ENCODE results near the gene MALAT1.
A peak's percentile ranks its signal among the peaks of the same experiment; 100 is the strongest.
"Not testable (repeated sequence)": the region's sequence is repeated elsewhere in the genome, so short reads cannot be mapped to it uniquely, and the experiment has no call there.

MALAT1 gene

DNA sequence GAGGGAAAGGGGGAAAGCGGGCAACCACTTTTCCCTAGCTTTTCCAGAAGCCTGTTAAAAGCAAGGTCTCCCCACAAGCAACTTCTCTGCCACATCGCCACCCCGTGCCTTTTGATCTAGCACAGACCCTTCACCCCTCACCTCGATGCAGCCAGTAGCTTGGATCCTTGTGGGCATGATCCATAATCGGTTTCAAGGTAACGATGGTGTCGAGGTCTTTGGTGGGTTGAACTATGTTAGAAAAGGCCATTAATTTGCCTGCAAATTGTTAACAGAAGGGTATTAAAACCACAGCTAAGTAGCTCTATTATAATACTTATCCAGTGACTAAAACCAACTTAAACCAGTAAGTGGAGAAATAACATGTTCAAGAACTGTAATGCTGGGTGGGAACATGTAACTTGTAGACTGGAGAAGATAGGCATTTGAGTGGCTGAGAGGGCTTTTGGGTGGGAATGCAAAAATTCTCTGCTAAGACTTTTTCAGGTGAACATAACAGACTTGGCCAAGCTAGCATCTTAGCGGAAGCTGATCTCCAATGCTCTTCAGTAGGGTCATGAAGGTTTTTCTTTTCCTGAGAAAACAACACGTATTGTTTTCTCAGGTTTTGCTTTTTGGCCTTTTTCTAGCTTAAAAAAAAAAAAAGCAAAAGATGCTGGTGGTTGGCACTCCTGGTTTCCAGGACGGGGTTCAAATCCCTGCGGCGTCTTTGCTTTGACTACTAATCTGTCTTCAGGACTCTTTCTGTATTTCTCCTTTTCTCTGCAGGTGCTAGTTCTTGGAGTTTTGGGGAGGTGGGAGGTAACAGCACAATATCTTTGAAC lies 6.8 kb downstream of the MALAT1 start:
- DNase-seq (ENCODE audit: low read depth), result peak; percentile 62
- TF ChIP-seq, protein P1, sequence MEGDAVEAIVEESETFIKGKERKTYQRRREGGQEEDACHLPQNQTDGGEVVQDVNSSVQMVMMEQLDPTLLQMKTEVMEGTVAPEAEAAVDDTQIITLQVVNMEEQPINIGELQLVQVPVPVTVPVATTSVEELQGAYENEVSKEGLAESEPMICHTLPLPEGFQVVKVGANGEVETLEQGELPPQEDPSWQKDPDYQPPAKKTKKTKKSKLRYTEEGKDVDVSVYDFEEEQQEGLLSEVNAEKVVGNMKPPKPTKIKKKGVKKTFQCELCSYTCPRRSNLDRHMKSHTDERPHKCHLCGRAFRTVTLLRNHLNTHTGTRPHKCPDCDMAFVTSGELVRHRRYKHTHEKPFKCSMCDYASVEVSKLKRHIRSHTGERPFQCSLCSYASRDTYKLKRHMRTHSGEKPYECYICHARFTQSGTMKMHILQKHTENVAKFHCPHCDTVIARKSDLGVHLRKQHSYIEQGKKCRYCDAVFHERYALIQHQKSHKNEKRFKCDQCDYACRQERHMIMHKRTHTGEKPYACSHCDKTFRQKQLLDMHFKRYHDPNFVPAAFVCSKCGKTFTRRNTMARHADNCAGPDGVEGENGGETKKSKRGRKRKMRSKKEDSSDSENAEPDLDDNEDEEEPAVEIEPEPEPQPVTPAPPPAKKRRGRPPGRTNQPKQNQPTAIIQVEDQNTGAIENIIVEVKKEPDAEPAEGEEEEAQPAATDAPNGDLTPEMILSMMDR (conservative IDR thresholded peaks at IDR 0.05; ENCODE audit: low read depth, low read length), result no peak
- H3K4me3 ChIP-seq (ENCODE audit: low read depth, low read length), result peak overlapping the region; percentile 80

DNA sequence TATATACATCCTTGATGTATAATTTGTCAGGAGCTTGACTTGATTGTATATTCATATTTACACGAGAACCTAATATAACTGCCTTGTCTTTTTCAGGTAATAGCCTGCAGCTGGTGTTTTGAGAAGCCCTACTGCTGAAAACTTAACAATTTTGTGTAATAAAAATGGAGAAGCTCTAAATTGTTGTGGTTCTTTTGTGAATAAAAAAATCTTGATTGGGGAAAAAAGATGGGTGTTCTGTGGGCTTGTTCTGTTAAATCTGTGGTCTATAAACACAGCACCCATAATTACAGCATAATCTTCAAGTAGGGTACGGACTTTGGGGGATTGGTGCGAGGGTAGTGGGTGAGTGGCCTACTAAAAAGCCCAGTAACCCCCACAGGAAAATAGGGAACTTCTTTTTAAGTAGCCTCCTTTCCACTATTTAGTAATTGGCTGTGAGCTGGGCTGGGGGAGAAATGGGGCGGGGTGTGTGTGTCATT lies 7.5 kb downstream of the MALAT1 start:
- TF ChIP-seq, protein P1 (conservative IDR thresholded peaks at IDR 0.05; ENCODE audit: low read depth, low read length), result no peak
- peak overlapping the region; percentile 80 for H3K4me3 ChIP-seq (ENCODE audit: low read depth, low read length)
- no peak for DNase-seq (ENCODE audit: low read depth)

DNA sequence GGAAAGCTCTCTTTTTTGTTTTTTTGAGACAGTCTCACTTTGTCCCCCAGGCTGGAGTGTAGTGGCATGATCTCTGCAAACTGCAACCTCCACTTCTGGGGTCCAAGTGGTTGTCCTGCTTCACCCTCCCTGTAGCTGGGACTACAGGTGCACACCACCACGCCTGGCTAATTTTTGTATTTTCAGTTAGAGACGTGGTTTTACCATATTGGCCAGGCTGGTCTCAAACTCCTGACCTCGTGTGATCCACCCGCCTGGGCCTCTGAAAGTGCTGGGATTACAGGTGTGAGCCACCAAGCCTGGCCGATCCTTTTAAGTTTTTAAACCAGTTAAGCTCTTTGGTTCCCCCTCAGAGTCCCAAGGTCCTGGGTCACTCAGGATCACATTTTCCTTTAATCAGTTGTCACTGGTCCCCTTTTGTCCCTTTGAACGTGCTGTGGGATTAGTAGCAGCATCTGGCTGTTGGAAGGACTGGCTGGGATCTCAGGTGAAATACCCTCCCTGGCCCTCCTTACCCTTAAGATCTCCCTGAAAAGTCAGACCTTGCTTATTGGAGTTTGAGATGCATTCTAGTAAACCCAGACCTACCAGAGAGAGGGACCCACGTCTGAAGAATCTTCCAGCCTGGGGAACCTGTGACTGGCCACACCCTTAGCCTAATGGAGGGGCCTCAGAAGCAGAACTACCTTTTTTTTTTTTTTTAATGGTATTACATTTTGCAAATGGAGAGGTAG lies 8.1 kb downstream of the MALAT1 start:
- DNase-seq (ENCODE audit: low read depth), result peak; percentile 94
- peak overlapping the region; percentile 80 for H3K4me3 ChIP-seq (ENCODE audit: low read depth, low read length)
- TF ChIP-seq, protein P1 (conservative IDR thresholded peaks at IDR 0.05; ENCODE audit: low read depth, low read length), result no peak

DNA sequence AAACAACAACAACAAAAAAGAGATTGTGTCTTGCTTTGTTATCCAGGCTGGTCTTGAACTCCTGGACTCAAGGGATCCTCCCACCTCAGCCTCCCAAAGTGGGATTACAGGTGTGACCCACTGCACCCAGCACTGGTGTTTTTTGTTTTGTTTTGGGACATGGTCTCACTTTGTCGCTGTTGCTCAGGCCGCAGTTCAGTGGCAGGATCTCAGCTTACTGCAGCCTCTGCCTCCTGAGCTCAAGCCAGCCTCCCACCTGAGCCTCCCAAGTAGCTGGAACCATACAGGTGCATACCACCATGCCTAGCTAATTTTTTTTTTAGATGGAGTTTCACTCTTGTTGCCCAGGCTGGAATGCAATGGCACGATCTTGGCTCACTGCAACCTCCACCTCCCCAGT lies 13.5 kb downstream of the MALAT1 start:
- not testable (repeated sequence) for H3K4me3 ChIP-seq (ENCODE audit: low read depth, low read length); DNase-seq (ENCODE audit: low read depth)

DNA sequence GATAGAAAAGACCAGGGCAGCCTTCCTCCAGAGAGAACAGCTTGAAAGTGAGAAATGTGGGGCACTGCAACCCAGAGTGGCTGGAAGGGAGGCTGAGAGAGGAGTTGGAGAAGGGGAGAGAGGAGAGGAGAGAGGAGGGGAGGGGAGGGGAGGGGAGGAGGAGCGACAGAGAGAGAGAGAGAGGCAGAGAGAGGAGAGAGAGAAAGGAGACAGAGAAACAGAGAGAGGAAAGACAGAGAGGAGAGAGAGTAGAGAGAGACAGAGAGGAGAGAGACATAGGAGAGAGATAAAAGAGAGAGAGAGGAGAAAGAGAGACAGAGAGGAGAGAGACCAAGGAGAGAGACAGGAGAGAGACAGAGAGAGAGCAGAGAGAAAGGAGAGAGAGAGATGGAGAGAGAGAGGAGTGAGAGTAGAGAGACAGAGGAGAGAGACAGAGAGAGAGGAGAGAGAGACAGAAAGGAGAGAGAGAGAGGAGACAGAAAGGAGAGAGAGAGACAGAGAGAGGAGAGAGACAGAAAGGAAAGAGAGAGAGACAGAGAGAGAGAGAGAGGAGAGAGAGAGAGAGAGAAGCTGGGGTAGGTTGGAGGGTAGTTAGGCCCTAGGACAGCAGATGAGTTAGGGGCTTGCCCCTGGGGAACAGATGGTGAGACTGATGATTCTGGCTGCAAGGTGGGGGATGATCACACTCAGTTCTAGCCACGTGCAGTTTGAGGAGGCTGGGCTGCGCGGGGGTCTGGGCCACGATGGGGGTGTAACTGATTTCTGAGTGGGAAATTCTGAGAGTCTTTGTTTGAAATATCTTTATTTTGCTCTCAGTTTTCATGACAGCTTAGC lies 17.5 kb downstream of the MALAT1 start:
- no peak overlapping the region for H3K4me3 ChIP-seq (ENCODE audit: low read depth, low read length)
- DNase-seq (ENCODE audit: low read depth), result no peak
- TF ChIP-seq, protein P1 (conservative IDR thresholded peaks at IDR 0.05; ENCODE audit: low read depth, low read length), result no peak

DNA sequence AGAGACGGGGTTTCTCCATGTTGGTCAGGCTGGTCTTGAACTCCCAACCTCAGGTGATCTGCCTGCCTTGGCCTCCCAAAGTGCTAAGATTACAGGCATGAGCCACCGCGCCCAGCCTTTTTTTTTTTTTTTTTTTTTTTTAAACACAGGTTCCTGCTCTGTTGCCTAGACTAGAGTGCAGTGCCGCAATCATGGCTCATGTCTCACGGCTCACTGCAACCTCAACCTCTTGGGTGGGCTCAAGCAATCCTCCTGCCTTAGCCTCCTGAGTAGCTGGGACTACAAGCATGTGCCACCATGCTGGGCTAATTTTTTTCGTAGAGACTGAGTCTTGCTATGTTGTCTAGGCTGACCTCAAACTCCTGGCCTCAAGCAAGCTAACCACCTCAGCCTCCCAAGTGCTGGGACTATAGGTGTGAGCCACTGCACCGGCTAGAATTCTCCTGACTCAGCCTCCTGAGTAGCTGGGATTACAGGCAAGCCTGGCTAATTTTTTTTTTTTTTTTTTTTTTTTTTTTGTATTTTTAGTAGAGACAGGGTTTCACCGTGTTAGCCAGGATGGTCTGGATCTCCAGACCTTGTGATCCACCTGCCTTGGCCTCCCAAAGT lies 20.2 kb downstream of the MALAT1 start:
- H3K4me3 ChIP-seq (ENCODE audit: low read depth, low read length); DNase-seq (ENCODE audit: low read depth): not testable (repeated sequence)

DNA sequence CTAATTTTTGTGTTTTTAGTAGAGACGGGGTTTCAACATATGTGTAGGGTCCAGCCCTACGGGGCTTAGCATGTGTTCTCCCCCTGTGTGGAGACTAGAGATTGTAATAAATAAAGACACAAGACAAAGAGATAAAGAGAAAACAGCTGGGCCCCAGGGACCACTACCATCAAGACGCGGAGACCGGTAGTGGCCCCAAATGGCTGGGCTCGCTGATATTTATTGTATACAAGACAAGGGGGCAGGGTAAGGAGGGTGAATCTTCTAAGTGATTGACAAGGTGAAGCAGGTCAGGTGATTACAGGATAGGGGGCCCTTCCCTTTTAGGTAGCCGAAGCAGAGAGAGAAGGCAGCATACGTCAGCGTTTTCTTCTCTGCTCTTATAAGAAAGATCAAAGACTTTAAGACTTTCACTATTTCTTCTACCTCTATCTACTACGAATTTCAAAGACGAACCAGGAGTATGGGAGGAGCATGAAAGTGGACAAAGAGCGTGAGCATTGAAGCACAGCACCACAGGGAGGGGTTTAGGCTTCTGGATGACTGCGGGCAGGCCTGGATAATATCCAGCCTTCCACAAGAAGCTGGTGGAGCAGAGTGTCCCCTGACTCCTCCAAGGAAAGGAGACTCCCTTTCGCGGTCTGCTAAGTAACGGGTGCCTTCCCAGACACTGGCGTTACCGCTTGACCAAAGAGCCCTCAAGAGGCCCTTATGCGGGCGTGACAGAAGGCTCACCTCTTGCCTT lies 23.1 kb downstream of the MALAT1 start:
- not testable (repeated sequence) for H3K4me3 ChIP-seq (ENCODE audit: low read depth, low read length); DNase-seq (ENCODE audit: low read depth)

DNA sequence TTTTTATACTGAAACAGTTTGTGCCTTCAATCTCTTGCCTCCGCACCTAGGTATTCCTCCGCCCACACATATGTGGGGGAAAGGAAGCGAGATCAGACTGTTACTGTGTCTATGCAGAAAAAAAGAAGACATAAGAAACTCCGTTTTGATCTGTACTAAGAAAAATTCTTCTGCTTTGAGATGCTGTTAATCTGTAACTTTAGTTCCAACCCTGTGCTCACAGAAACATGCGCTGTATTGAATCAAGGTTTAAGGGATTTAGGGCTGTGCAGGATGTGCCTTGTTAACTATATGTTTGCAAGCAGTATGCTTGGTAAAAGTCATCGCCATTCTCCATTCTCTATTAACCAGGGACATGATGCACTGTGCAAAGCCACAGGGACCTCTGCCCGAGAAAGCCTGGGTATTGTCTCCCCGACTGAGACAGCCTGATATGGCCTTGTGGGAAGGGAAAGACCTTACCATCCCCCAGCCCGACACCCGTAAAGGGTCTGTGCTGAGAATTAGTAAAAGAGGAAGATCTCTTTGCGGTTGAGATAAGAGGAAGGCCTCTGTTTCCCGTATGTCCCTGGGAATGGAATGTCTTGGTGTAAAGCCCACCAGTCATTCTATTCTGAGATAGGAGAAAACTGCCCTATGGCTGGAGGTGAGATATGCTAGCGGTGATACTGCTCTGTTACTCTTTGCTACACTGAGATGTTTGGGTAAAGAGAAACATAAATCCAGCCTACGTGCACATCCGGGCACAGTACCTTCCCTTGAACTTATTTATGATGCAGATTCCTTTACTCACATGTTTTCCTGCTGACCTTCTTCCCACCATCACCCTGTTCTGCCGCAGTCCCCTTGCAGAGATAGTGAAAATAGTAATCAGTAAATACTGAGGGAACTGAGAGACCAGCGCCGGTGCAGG lies 24.1 kb downstream of the MALAT1 start:
- DNase-seq (ENCODE audit: low read depth), result not testable (repeated sequence)

DNA sequence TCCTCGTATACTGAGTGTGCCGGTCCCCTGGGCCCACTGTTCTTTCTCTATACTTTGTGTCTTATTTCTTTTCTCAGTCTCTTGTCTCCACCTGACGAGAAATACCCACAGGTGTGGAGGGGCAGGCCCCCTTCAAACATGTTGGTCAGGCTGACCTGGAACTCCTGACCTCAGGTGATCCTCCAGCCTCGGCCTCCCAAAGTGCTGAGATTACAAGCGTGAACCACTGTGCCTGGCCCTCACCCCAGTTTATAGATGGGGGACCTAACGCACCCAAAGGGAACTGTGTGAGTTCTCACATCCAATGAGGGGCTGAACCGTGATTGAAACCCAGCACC lies 24.8 kb downstream of the MALAT1 start:
- not testable (repeated sequence) for H3K4me3 ChIP-seq (ENCODE audit: low read depth, low read length); DNase-seq (ENCODE audit: low read depth)

More for the DNA sequence above, 24.1 kb downstream of the MALAT1 start:
- H3K4me3 ChIP-seq (ENCODE audit: low read depth, low read length), result not testable (repeated sequence)
